ENCODE results near the gene LCLAT1. TPM values are rescaled to one million over a fixed set of nuclear protein-coding genes. Genes with fewer than 3 reads are reported as not detected.
"Not testable (repeated sequence)": the region's sequence is repeated elsewhere in the genome, so short reads cannot be mapped to it uniquely, and the experiment has no call there.

The LCLAT1 gene
- total RNA-seq, 1 donor from 2014 or later: 39.9 TPM

GRCh38 chr2:30448308-30448707 lies 1.3 kb downstream of the LCLAT1 start:
- intact Hi-C loops (cut with DNase I): no loop called here
- no peak for DNase-seq (ENCODE audit: low spot score)

DNA sequence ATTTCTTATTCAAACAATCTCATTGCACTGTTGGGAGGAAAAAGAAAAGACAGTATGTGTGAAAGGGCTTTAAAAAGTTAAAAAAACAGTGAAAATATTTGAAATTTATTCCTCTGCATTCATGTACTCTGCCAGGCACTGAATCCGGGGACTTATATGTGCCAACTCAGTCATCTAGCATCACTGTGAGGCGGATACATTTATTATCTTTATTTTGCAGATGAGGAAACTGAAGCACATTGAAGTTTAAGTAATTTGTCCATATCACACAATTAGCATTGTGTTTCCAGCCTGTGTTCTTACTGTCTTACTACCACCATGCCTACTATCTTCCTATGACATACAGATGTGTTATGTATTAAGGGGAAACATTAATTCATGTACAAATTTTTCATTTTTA lies 1.8 kb downstream of the LCLAT1 start:
- DNase-seq (ENCODE audit: low spot score): no peak
- intact Hi-C loops (cut with DNase I): no loop called here

DNA sequence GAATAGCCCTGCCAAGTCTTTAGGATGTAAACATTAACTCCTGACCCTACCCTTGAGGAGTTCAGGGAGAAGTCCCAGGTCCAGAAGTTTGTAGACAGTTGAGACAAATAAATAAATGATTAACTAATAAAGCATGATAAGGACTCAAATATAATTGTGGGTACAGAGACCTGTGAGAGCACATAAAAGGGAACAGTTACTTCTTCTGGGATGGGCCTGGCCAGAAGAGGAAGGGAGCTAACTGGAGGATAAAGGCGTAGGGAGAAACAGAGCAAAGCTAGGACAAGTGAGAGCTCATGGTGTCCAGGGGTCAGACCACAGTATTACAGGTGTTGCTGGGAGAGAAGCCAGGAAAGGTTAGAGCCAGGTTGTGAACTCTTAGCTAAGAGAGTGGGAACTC lies 3.0 kb downstream of the LCLAT1 start:
- intact Hi-C loops (cut with DNase I): no loop called here
- no peak for DNase-seq (ENCODE audit: low spot score)

- DNase-seq (ENCODE audit: low spot score): no peak
- intact Hi-C loops (cut with DNase I): no loop called here
Measured at GRCh38 chr2:30453498-30453897, 6.5 kb downstream of the LCLAT1 start.

DNA sequence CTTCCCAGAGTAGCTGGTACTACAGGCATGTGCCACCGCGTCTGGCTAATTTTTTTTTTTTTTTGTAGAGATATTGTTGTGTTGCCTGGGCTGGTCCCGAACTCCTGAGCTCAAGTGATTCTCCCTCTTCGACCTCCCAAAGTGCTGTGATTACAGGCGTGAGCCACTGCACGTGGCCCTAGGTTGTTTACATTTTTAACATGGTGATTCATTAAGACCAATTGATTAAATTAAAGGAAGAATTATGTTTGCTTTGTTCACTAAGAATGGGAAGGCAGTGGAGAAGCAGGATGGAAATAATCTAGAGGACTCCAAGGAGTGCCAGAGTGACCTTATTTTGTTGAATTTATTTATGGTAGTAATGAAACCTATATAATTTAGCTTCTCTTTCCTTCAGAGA lies 7.5 kb downstream of the LCLAT1 start:
- intact Hi-C loops (cut with DNase I): no loop called here
- DNase-seq (ENCODE audit: low spot score): no peak

- no peak for DNase-seq (ENCODE audit: low spot score)
- intact Hi-C loops (cut with DNase I): loop anchor here (5.0 kb wide), 1 partner anchor 237 kb away; no protein-coding TSS in a partner anchor
Measured at GRCh38 chr2:30455114-30455738, 8.2 kb downstream of the LCLAT1 start.

- DNase-seq (ENCODE audit: low spot score): no peak
- intact Hi-C loops (cut with DNase I): loop anchor here (5.0 kb wide), 1 partner anchor 236 kb away; no protein-coding TSS in a partner anchor
Measured at GRCh38 chr2:30456106-30456505, 9.1 kb downstream of the LCLAT1 start.

DNA sequence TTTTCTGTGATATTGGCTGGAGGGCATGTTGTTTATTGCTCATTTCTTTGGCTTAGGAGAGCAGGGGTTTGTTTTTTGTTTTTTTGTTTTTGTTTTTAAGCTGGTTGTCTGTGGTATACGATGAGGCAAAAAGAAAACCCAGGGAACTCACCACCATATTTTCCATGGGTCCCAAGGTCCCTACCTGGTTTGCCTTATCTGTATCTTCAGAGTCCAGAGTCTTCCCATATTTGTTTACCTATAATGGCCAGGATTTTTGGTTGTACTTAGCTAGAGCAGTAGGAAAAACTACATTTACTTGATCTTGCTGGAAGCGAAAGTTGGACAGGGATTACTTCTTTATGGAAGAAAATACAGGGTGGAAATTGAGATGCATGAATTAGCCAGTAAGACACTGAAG lies 9.5 kb downstream of the LCLAT1 start:
- intact Hi-C loops (cut with DNase I): loop anchor here (5.0 kb wide), 1 partner anchor 236 kb away; no protein-coding TSS in a partner anchor
- no peak for DNase-seq (ENCODE audit: low spot score)

DNA sequence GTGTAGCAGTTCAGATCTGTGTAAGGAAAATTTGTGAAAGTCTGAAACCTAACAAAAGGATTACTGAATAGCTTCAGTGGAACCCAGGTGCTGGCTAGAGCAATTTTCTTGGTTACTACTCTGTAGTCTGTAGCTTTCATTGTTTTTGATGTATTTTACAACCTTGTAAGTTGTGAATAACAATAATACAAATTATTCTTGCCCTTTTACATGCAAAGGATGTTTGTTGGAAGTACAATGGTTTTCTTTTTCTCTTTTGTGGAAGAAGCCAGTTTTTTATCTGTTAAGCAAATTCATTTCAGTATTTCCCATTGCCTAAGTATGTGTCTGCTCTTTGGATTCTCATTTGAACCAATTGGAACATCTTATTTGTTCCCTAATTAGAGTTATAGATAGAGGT lies 10.2 kb downstream of the LCLAT1 start:
- DNase-seq (ENCODE audit: low spot score): no peak
- intact Hi-C loops (cut with DNase I): loop anchor here (5.0 kb wide), 1 partner anchor 235 kb away; no protein-coding TSS in a partner anchor

DNA sequence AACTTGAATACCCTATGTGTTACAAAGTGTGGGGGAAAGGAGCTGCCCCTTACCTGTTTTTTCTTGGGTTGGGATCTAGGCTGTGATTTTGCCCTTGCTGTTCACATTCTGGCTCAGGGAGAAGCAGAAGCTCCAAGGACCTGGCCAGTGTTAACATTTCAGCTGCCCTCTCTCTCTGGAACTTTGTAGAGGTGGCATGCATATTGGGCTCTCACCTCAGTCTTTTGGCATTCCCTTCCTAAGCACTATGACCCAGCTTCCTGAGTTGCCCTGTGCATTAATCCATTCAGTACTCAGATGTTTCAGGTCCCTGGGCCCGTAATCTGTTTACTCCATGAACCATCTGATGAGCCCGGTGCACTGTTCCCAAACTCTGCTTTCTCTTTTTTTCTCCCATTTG lies 12.1 kb downstream of the LCLAT1 start:
- intact Hi-C loops (cut with DNase I): loop anchor here (5.0 kb wide), 1 partner anchor 233 kb away; no protein-coding TSS in a partner anchor

DNA sequence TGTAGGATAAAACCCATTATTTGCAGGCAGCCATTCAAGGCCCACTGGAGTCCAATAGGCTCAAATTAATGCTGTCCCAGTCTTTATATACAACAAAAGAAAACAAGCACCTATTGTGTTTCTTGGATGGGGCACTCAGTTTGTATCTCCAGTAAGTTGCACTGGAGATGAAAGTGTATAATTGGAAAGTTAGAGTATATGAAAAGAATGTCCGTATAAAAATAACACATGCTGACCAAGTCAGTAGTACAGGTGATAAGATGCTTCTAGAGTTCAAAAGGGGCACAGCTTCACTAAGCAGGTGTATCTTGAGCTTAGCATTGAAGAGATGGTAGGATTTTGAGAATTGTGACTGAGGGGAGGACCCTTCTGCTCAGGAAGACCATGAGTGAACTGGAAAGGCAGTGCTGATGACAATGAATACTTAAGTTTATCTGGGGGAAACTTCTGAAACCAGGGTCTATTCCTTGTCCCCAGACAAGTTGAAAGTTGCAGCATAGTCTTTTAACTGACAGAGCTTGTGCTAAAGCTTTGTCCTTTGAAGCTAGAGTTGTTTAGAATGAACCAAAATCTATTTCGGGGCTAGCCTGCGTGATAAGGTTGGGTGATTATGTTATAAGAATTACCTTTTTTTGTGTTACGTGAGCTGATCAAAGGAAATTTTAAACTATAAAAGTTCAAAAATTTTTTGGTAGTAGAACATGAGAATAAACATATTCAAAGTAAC lies 15.2 kb downstream of the LCLAT1 start:
- DNase-seq (ENCODE audit: low spot score): no peak
- intact Hi-C loops (cut with DNase I): no loop called here

More for the DNA sequence above, 12.1 kb downstream of the LCLAT1 start:
- no peak for DNase-seq (ENCODE audit: low spot score)

DNA sequence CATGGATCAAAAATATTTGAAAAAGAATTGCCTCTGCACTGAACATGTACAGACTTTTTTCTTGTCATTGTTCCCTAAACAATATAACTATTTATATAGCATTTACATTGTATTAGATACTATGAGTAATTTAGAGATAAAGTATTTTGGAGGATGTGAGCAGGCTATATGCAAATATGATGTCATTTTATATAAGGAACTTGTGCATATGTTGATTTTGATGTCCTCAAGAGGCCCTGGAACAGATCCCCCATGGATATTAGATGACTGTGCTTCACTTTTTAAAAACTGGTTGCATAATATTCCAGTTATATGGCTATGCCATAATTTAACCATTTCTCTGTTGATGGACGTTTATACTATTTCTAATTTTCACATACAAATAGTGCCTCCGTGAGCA lies 16.5 kb downstream of the LCLAT1 start:
- intact Hi-C loops (cut with DNase I): no loop called here
- no peak for DNase-seq (ENCODE audit: low spot score)

DNA sequence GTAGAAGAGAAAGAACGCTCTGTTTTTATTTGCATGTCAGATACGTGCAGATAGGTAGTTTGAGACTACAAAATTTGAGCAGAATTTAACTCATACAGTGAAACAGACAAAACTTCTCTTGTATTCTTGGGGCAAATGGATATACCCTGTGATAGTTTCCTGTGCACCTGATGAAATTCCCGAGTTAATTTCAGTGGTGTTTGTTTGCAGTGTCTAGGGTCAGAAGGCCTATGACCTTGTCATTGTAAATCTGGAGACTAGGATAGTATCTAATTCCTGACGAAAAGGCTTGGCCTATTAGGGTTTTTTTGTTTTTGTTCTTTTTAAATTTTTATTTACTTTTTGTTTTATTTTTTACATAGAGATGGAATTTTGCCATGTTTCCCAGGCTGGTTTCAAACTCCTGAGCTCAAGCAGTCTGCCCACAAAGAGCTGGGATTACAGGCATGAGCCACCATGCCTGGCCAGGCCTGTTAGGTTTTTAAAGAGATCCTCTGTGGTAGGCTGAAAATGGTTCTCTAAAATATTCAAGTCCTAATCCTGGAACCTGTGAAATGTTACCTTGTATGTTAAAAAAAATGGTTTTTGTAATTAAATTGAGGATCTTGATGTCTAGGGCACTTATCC lies 17.6 kb downstream of the LCLAT1 start:
- intact Hi-C loops (cut with DNase I): no loop called here
- no peak for DNase-seq (ENCODE audit: low spot score)

- intact Hi-C loops (cut with DNase I): no loop called here
- DNase-seq (ENCODE audit: low spot score): no peak
Measured at GRCh38 chr2:30465171-30465545, 18.1 kb downstream of the LCLAT1 start.

DNA sequence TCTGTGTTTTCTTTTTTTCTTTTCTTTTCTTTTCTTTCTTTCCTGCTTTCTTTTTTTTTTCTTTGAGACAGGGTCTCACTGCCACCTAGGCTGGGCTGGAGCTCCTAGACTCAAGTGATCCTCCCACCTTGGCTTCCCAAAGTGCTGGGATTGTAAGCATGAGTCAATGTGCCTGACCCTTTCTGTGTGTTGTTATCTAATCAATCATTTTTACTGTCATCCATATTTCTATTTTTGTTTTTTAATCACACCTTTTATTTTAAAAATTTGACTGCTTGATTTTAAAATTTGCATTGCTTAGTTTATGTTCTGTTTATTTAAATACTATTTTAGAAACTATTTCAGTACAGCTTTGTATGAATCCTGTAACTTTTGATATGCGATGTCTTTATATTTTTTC lies 19.2 kb downstream of the LCLAT1 start:
- DNase-seq (ENCODE audit: low spot score): no peak
- intact Hi-C loops (cut with DNase I): no loop called here

DNA sequence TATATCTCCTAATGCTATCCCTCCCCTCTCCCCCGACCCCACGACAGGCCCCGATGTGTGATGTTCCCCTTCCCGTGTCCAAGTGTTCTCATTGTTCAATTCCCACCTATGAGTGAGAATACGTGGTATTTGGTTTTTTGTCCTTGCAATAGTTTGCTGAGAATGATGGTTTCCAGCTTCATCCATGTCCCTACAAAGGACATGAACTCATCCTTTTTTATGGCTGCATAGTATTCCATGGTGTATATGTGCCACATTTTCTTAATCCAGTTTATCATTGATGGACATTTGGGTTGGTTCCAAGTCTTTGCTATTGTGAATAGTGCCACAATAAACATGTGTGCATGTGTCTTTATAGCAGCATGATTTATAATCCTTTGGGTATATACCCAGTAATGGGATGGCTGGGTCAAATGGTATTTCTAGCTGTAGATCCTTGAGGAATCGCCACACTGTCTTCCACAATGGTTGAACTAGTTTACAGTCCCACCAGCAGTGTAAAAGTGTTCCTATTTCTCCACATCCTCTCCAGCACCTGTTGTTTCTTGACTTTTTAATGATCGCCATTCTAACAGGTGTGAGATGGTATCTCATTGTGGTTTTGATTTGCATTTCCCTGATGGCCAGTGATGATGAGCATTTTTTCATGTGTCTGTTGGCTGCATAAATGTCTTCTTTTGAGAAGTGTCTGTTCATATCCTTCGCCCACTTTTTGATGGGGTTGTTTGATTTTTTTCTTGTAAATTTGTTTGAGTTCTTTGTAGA lies 20.2 kb downstream of the LCLAT1 start:
- intact Hi-C loops (cut with DNase I); DNase-seq (ENCODE audit: low spot score): not testable (repeated sequence)

- no peak for DNase-seq (ENCODE audit: low spot score)
- intact Hi-C loops (cut with DNase I): no loop called here
Measured at GRCh38 chr2:30470426-30470825, 23.4 kb downstream of the LCLAT1 start.

- DNase-seq (ENCODE audit: low spot score): no peak
- intact Hi-C loops (cut with DNase I): no loop called here
Measured at GRCh38 chr2:30472326-30472725, 25.3 kb downstream of the LCLAT1 start.

GRCh38 chr2:30475542-30475941 lies 28.5 kb downstream of the LCLAT1 start:
- DNase-seq (ENCODE audit: low spot score): no peak
- intact Hi-C loops (cut with DNase I): no loop called here

DNA sequence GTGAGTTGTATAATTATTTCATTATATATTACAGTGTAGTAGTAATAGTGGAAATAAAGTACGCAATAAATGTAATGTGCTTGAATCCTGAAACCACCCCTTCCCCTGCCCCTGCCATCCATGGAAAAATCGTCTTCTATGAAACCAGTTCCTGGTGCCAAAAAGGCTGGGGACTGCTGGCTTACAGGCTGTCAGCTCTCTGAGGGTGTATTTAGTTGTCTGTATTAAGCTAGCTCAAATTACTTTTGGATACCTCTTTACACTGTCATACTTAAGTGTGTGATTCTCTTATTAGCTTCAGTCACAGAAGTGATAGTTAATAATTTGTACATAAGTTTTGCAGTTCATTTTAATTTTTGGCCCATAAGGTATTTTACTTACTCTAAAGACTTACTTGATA lies 29.6 kb downstream of the LCLAT1 start:
- intact Hi-C loops (cut with DNase I): no loop called here
- no peak for DNase-seq (ENCODE audit: low spot score)

All from cardiac septum (tissue), 1 donor.